ENCODE data around the gene YJEFN3. TPM values are rescaled to one million over a fixed set of nuclear protein-coding genes. Genes with fewer than 3 reads are reported as not detected.

Gene YJEFN3
- total and polyA plus RNA-seq, 4 donors = 4.4 to 30.6 (median 15.1) TPM

- no peaks in the 10 kb centered on the region for H3K9me3 ChIP-seq (ENCODE audit: control insufficient read depth, insufficient read depth, low read length)
- H3K36me3 ChIP-seq (ENCODE audit: control insufficient read depth, insufficient read depth, low read length) = no peaks in the 10 kb centered on the region
- H3K4me1 ChIP-seq (ENCODE audit: control insufficient read depth, insufficient read depth, low read length) = no peaks in the 10 kb centered on the region
- DNase-seq (ENCODE audit: low read depth in 4 of 6, low spot score in 6 of 6) = no peak
- no peaks in the 10 kb centered on the region for H3K27me3 ChIP-seq (ENCODE audit: control insufficient read depth, insufficient read depth, low read length)
- H3K4me3 ChIP-seq (ENCODE audit: low read depth, low read length) = no peak overlapping the region
- WGBS (ENCODE audit: insufficient coverage) = 90% methylated on average over 7 of the region's 10 CpGs
- no peak overlapping the region for H3K27ac ChIP-seq (ENCODE audit: low read depth, low read length)
These were observed 22.5 kb downstream of the YJEFN3 start for GRCh38 chr19:19550972-19551852.

GRCh38 chr19:19551853-19552192, 23.1 kb downstream of the YJEFN3 start:
- Histone ChIP-seq H3K27ac (ENCODE audit: low read depth, low read length) (no peak overlapping the region), H3K36me3 (ENCODE audit: control insufficient read depth, insufficient read depth, low read length) (no peaks in the 10 kb centered on the region), H3K9me3 (ENCODE audit: control insufficient read depth, insufficient read depth, low read length) (no peaks in the 10 kb centered on the region), H3K4me3 (ENCODE audit: low read depth, low read length) (no peak overlapping the region), H3K4me1 (ENCODE audit: control insufficient read depth, insufficient read depth, low read length) (no peaks in the 10 kb centered on the region), H3K27me3 (ENCODE audit: control insufficient read depth, insufficient read depth, low read length) (no peaks in the 10 kb centered on the region)
- WGBS (ENCODE audit: insufficient coverage) = 76% methylated on average over 14 of the region's 14 CpGs
- no peak for DNase-seq (ENCODE audit: low read depth in 4 of 6, low spot score in 6 of 6)

GRCh38 chr19:19552798-19553197, 24.1 kb downstream of the YJEFN3 start:
- H3K4me1 ChIP-seq (ENCODE audit: control insufficient read depth, insufficient read depth, low read length) = no peaks in the 10 kb centered on the region
- 50% methylated on average over 6 of the region's 6 CpGs for WGBS (ENCODE audit: insufficient coverage)
- H3K9me3 ChIP-seq (ENCODE audit: control insufficient read depth, insufficient read depth, low read length) = no peaks in the 10 kb centered on the region
- no peak for DNase-seq (ENCODE audit: low read depth in 4 of 6, low spot score in 6 of 6)
- no peak overlapping the region for H3K4me3 ChIP-seq (ENCODE audit: low read depth, low read length)
- H3K36me3 ChIP-seq (ENCODE audit: control insufficient read depth, insufficient read depth, low read length) = no peaks in the 10 kb centered on the region
- H3K27me3 ChIP-seq (ENCODE audit: control insufficient read depth, insufficient read depth, low read length) = no peaks in the 10 kb centered on the region
- no peak overlapping the region for H3K27ac ChIP-seq (ENCODE audit: low read depth, low read length)

GRCh38 chr19:19553670-19554069, 25.0 kb downstream of the YJEFN3 start:
- Histone ChIP-seq H3K27ac (ENCODE audit: low read depth, low read length) (no peak overlapping the region), H3K36me3 (ENCODE audit: control insufficient read depth, insufficient read depth, low read length) (peaks cover 8% of the 10 kb centered on the region), H3K4me3 (ENCODE audit: low read depth, low read length) (no peak overlapping the region), H3K4me1 (ENCODE audit: control insufficient read depth, insufficient read depth, low read length) (no peaks in the 10 kb centered on the region), H3K9me3 (ENCODE audit: control insufficient read depth, insufficient read depth, low read length) (no peaks in the 10 kb centered on the region), H3K27me3 (ENCODE audit: control insufficient read depth, insufficient read depth, low read length) (no peaks in the 10 kb centered on the region)
- WGBS (ENCODE audit: insufficient coverage) = no CpG with 5 or more reads among the region's 10 CpGs
- no peak for DNase-seq (ENCODE audit: low read depth in 4 of 6, low spot score in 6 of 6)

- no peak overlapping the region for H3K4me3 ChIP-seq (ENCODE audit: low read depth, low read length)
- 75% methylated on average over 29 of the region's 34 CpGs for WGBS (ENCODE audit: insufficient coverage)
- H3K27me3 ChIP-seq (ENCODE audit: control insufficient read depth, insufficient read depth, low read length) = no peaks in the 10 kb centered on the region
- H3K9me3 ChIP-seq (ENCODE audit: control insufficient read depth, insufficient read depth, low read length) = no peaks in the 10 kb centered on the region
- H3K27ac ChIP-seq (ENCODE audit: low read depth, low read length) = no peak overlapping the region
- no peak for DNase-seq (ENCODE audit: low read depth in 4 of 6, low spot score in 6 of 6)
- H3K4me1 ChIP-seq (ENCODE audit: control insufficient read depth, insufficient read depth, low read length) = no peaks in the 10 kb centered on the region
- peaks cover 10% of the 10 kb centered on the region for H3K36me3 ChIP-seq (ENCODE audit: control insufficient read depth, insufficient read depth, low read length)
These were observed 25.6 kb downstream of the YJEFN3 start for GRCh38 chr19:19554074-19555023.

GRCh38 chr19:19558055-19558454, 29.3 kb downstream of the YJEFN3 start:
- peaks cover 30% of the 10 kb centered on the region for H3K36me3 ChIP-seq (ENCODE audit: control insufficient read depth, insufficient read depth, low read length)
- no peaks in the 10 kb centered on the region for H3K4me1 ChIP-seq (ENCODE audit: control insufficient read depth, insufficient read depth, low read length)
- H3K27me3 ChIP-seq (ENCODE audit: control insufficient read depth, insufficient read depth, low read length) = no peaks in the 10 kb centered on the region
- no peak for DNase-seq (ENCODE audit: low read depth in 4 of 6, low spot score in 6 of 6)
- H3K4me3 ChIP-seq (ENCODE audit: low read depth, low read length) = no peak overlapping the region
- no peak overlapping the region for H3K27ac ChIP-seq (ENCODE audit: low read depth, low read length)
- no peaks in the 10 kb centered on the region for H3K9me3 ChIP-seq (ENCODE audit: control insufficient read depth, insufficient read depth, low read length)
- WGBS (ENCODE audit: insufficient coverage) = 79% methylated on average over 14 of the region's 15 CpGs

GRCh38 chr19:19558636-19559035, 29.9 kb downstream of the YJEFN3 start:
- H3K27me3 ChIP-seq (ENCODE audit: control insufficient read depth, insufficient read depth, low read length) = no peaks in the 10 kb centered on the region
- no peak overlapping the region for H3K4me3 ChIP-seq (ENCODE audit: low read depth, low read length)
- H3K9me3 ChIP-seq (ENCODE audit: control insufficient read depth, insufficient read depth, low read length) = no peaks in the 10 kb centered on the region
- 91% methylated on average over 16 of the region's 16 CpGs for WGBS (ENCODE audit: insufficient coverage)
- H3K36me3 ChIP-seq (ENCODE audit: control insufficient read depth, insufficient read depth, low read length) = peaks cover 36% of the 10 kb centered on the region
- H3K27ac ChIP-seq (ENCODE audit: low read depth, low read length) = no peak overlapping the region
- H3K4me1 ChIP-seq (ENCODE audit: control insufficient read depth, insufficient read depth, low read length) = no peaks in the 10 kb centered on the region
- DNase-seq (ENCODE audit: low read depth in 4 of 6, low spot score in 6 of 6) = no peak

GRCh38 chr19:19559931-19560330, 31.2 kb downstream of the YJEFN3 start:
- Histone ChIP-seq H3K27me3 (ENCODE audit: control insufficient read depth, insufficient read depth, low read length) (no peaks in the 10 kb centered on the region), H3K27ac (ENCODE audit: low read depth, low read length) (no peak overlapping the region), H3K9me3 (ENCODE audit: control insufficient read depth, insufficient read depth, low read length) (no peaks in the 10 kb centered on the region), H3K4me3 (ENCODE audit: low read depth, low read length) (no peak overlapping the region), H3K4me1 (ENCODE audit: control insufficient read depth, insufficient read depth, low read length) (no peaks in the 10 kb centered on the region), H3K36me3 (ENCODE audit: control insufficient read depth, insufficient read depth, low read length) (peaks cover 43% of the 10 kb centered on the region)
- DNase-seq (ENCODE audit: low read depth in 4 of 6, low spot score in 6 of 6) = no peak
- 86% methylated on average over 4 of the region's 4 CpGs for WGBS (ENCODE audit: insufficient coverage)

- WGBS (ENCODE audit: insufficient coverage) = 79% methylated on average over 21 of the region's 26 CpGs
- Histone ChIP-seq H3K36me3 (ENCODE audit: control insufficient read depth, insufficient read depth, low read length) (peaks cover 62% of the 10 kb centered on the region), H3K27ac (ENCODE audit: low read depth, low read length) (no peak overlapping the region), H3K4me1 (ENCODE audit: control insufficient read depth, insufficient read depth, low read length) (no peaks in the 10 kb centered on the region), H3K9me3 (ENCODE audit: control insufficient read depth, insufficient read depth, low read length) (no peaks in the 10 kb centered on the region), H3K4me3 (ENCODE audit: low read depth, low read length) (no peak overlapping the region), H3K27me3 (ENCODE audit: control insufficient read depth, insufficient read depth, low read length) (no peaks in the 10 kb centered on the region)
- no peak for DNase-seq (ENCODE audit: low read depth in 4 of 6, low spot score in 6 of 6)
These were observed 33.4 kb downstream of the YJEFN3 start for GRCh38 chr19:19561946-19562664.

Measured in spinal cord (tissue), 10 donors.